Measurements from ENCODE around the gene GKAP1.
"Not testable (repeated sequence)": the region's sequence is repeated elsewhere in the genome, so short reads cannot be mapped to it uniquely, and the experiment has no call there.

GRCh38 chr9:83728591-83729368, 88.8 kb downstream of the GKAP1 start:
- not testable (repeated sequence) for TF ChIP-seq POLR2A, CTCF (IDR thresholded peaks at IDR 0.05)
